H1 (cell line): ENCODE data around the gene RERGL. TPM values are rescaled to one million over a fixed set of nuclear protein-coding genes. Genes with fewer than 3 reads are reported as not detected.

Experiments
- CTCF ChIA-PET: fragments of 300-600 bp; sonication (Branson Sonifier 250); formaldehyde crosslinking; loops from one replicate; lab custom pipeline; 2021; ENCODE audit not compliant: partially characterized antibody; lab: Charles Lee
- POLR2A ChIA-PET: fragments of 300-600 bp; sonication (Branson Sonifier 250); formaldehyde crosslinking; loops from one replicate; lab custom pipeline; 2021; ENCODE audit warnings: inconsistent platforms; ENCODE audit not compliant: partially characterized antibody; lab: Charles Lee
- DNase-seq, 2 experiments: peaks; one replicate each; pipeline versions ENCODE4 v3.0.0 to v3.0.0-alpha.2; 2010 to 2022; ENCODE audit warnings: low spot score in 2 of 2, low read depth in 1 of 2, mixed read lengths in 1 of 2
- FAIRE-seq: peaks from 2 replicates; lab custom pipeline; 2011; peaks lifted over from hg19 to GRCh38; lab: Jason Lieb, UNC
- H2AFZ ChIP-seq: 2 replicates; pipeline ENCODE4 v1.8.1; 2012; ENCODE audit warnings: low read length, inconsistent platforms
- H2AK5ac ChIP-seq: 2 replicates; pipeline ENCODE4 v1.6.1; 2013; ENCODE audit warnings: low read depth, low read length
- H2BK120ac ChIP-seq: replicated peaks from 2 replicates; pipeline ENCODE3; 2013; ENCODE audit warnings: low read depth, low read length, inconsistent platforms
- H2BK12ac ChIP-seq: 2 replicates; pipeline ENCODE4 v1.6.1; 2013; ENCODE audit warnings: low read depth, low read length
- H2BK15ac ChIP-seq: 2 replicates; pipeline ENCODE4 v1.6.1; 2013; ENCODE audit warnings: low read length
- H2BK20ac ChIP-seq: 2 replicates; pipeline ENCODE4 v1.6.1; 2013; ENCODE audit warnings: low read length
- H2BK5ac ChIP-seq: 2 replicates; pipeline ENCODE4 v1.6.1; 2013; ENCODE audit warnings: low read depth, low read length
- H3K14ac ChIP-seq: 2 replicates; pipeline ENCODE4 v1.6.1; 2013; ENCODE audit warnings: inconsistent platforms; ENCODE audit not compliant: insufficient read length
- H3K18ac ChIP-seq: 2 replicates; pipeline ENCODE4 v1.6.1; 2013; ENCODE audit warnings: low read length; ENCODE audit errors: extremely low read depth
- H3K23ac ChIP-seq: 2 replicates; pipeline ENCODE4 v1.6.1; 2013; ENCODE audit warnings: inconsistent platforms; ENCODE audit not compliant: insufficient read length
- H3K23me2 ChIP-seq: 2 replicates; pipeline ENCODE4 v1.6.1; 2013; ENCODE audit warnings: low read depth, low read length
- H3K27ac ChIP-seq: 2 replicates; pipeline ENCODE4 v1.6.1; 2011; ENCODE audit warnings: low read depth, low read length, inconsistent platforms
- H3K27me3 ChIP-seq, 4 experiments: replicated peaks in 1 of 4; 1 replicate in 1 of 4; 2 replicates in 3 of 4; pipeline versions ENCODE4 v1.6.1 to v1.8.1; 2011 to 2013; ENCODE audit warnings: low read length in 3 of 4, mild to moderate bottlenecking in 3 of 4, inconsistent platforms in 2 of 4, mixed read lengths in 2 of 4, moderate library complexity in 1 of 4; ENCODE audit not compliant: control insufficient read depth in 3 of 4, insufficient read depth in 3 of 4; ENCODE audit errors: extremely low read depth in 1 of 4
- H3K36me3 ChIP-seq, 4 experiments: 2 replicates each; pipeline versions ENCODE4 v1.6.1 to v1.8.1; 2011 to 2013; ENCODE audit warnings: mild to moderate bottlenecking in 4 of 4, low read length in 3 of 4, moderate library complexity in 2 of 4, control low read depth in 1 of 4, inconsistent platforms in 1 of 4; ENCODE audit not compliant: insufficient read depth in 4 of 4, control insufficient read depth in 2 of 4
- H3K4ac ChIP-seq: replicated peaks from 2 replicates; pipeline ENCODE3; 2013; ENCODE audit warnings: low read length, low read depth, mixed read lengths, inconsistent platforms; ENCODE audit not compliant: insufficient read length
- H3K4me1 ChIP-seq, 4 experiments: replicated peaks in 1 of 4; 1 replicate in 1 of 4; 2 replicates in 3 of 4; pipeline versions ENCODE4 v1.6.1 to v1.8.1; 2011 to 2013; ENCODE audit warnings: low read length in 3 of 4, inconsistent platforms in 2 of 4, mixed read lengths in 1 of 4; ENCODE audit not compliant: insufficient read depth in 4 of 4, control insufficient read depth in 3 of 4
- H3K4me2 ChIP-seq, 2 experiments: 2 replicates each; pipeline versions ENCODE4 v1.6.1 to v1.8.1; 2011 to 2013; ENCODE audit warnings: low read depth in 2 of 2, low read length in 2 of 2, control low read depth in 1 of 2, inconsistent platforms in 1 of 2, mild to moderate bottlenecking in 1 of 2; ENCODE audit not compliant: insufficient read depth in 1 of 2
- H3K4me3 ChIP-seq, 4 experiments: fragments of 200-600, 300-600 bp in 1 of 4; sonication (generic), shearing (Covaris generic), sonication (Bioruptor Twin) in 1 of 4; 2 replicates each; pipeline versions ENCODE4 v1.5.1 to v1.8.1; 2011 to 2016; ENCODE audit warnings: low read length in 4 of 4, low read depth in 3 of 4, control low read depth in 2 of 4, inconsistent platforms in 2 of 4, mild to moderate bottlenecking in 2 of 4, mixed read lengths in 1 of 4, moderate library complexity in 1 of 4; ENCODE audit not compliant: insufficient read depth in 2 of 4; ENCODE audit errors: extremely low read depth in 1 of 4
- H3K56ac ChIP-seq: replicated peaks from 2 replicates; pipeline ENCODE3; 2013; ENCODE audit warnings: low read depth, mild to moderate bottlenecking, mixed read lengths, low read length, inconsistent platforms; ENCODE audit not compliant: insufficient read length
- H3K79me1 ChIP-seq: 2 replicates; pipeline ENCODE4 v1.6.1; 2013; ENCODE audit warnings: low read depth, low read length, control low read depth
- H3K79me2 ChIP-seq, 2 experiments: 2 replicates each; pipeline versions ENCODE4 v1.6.1 to v1.8.1; 2012 to 2013; ENCODE audit warnings: low read length in 2 of 2, mild to moderate bottlenecking in 2 of 2, inconsistent platforms in 1 of 2; ENCODE audit not compliant: insufficient read depth in 2 of 2, control insufficient read depth in 1 of 2
- H3K9ac ChIP-seq, 4 experiments: replicated peaks in 1 of 4; 1 replicate in 1 of 4; 2 replicates in 3 of 4; pipeline versions ENCODE4 v1.6.1 to v1.8.1; 2011 to 2013; ENCODE audit warnings: low read depth in 3 of 4, low read length in 3 of 4, control low read depth in 2 of 4, mild to moderate bottlenecking in 2 of 4, moderate library complexity in 2 of 4, inconsistent platforms in 1 of 4; ENCODE audit errors: extremely low read depth in 1 of 4
- H3K9me3 ChIP-seq, 2 experiments: 2 replicates each; pipeline versions ENCODE4 v1.6.1 to v1.8.1; 2012 to 2013; ENCODE audit warnings: mild to moderate bottlenecking in 2 of 2, moderate library complexity in 2 of 2, control low read depth in 1 of 2, inconsistent platforms in 1 of 2, low read depth in 1 of 2, low read length in 1 of 2, mixed read lengths in 1 of 2; ENCODE audit not compliant: insufficient read depth in 2 of 2
- H4K20me1 ChIP-seq, 2 experiments: replicated peaks in 1 of 2; 2 replicates each; pipeline versions ENCODE3 to v1.8.1; 2011 to 2013; ENCODE audit warnings: inconsistent platforms in 2 of 2, low read length in 2 of 2, mild to moderate bottlenecking in 1 of 2; ENCODE audit not compliant: insufficient read depth in 2 of 2, control insufficient read depth in 1 of 2
- H4K5ac ChIP-seq: 2 replicates; pipeline ENCODE4 v1.6.1; 2013; ENCODE audit warnings: low read length, low read depth, mixed read lengths, inconsistent platforms; ENCODE audit not compliant: insufficient read length
- H4K8ac ChIP-seq: 2 replicates; pipeline ENCODE4 v1.8.0; 2013; ENCODE audit warnings: mild to moderate bottlenecking, moderate library complexity, low read length, inconsistent platforms; ENCODE audit not compliant: insufficient read depth; ENCODE audit errors: extremely low read depth
- H4K91ac ChIP-seq: replicated peaks from 2 replicates; pipeline ENCODE3; 2013; ENCODE audit warnings: low read length, mixed read lengths, inconsistent platforms; ENCODE audit not compliant: insufficient read length
- CEBPB ChIP-seq: IDR thresholded peaks from 2 replicates; pipeline ENCODE4 v1.6.1; 2012; ENCODE audit warnings: low read depth, low read length
- CHD1 ChIP-seq: IDR thresholded peaks from 2 replicates; pipeline ENCODE4 v1.6.1; 2012; ENCODE audit warnings: low read depth, low read length, improper control_type of control experiment
- CHD2 ChIP-seq: IDR thresholded peaks from 2 replicates; pipeline ENCODE4 v1.6.1; 2012; ENCODE audit warnings: low read length, improper control_type of control experiment
- EGR1 ChIP-seq: IDR thresholded peaks from 2 replicates; pipeline ENCODE4 v1.6.1; 2011; ENCODE audit warnings: low read depth, low read length, borderline replicate concordance
- EP300 ChIP-seq, 2 experiments: IDR thresholded peaks; 1 replicate in 1 of 2; 2 replicates in 1 of 2; pipeline ENCODE4 v1.6.1; 2011 to 2012; ENCODE audit warnings: low read depth in 2 of 2, low read length in 2 of 2, mild to moderate bottlenecking in 2 of 2, borderline replicate concordance in 1 of 2, inconsistent platforms in 1 of 2, moderate library complexity in 1 of 2
- NANOG ChIP-seq: IDR thresholded peaks from 2 replicates; pipeline ENCODE4 v1.6.1; 2011; ENCODE audit warnings: low read length, low read depth, mild to moderate bottlenecking, inconsistent platforms; ENCODE audit not compliant: insufficient read depth, poor library complexity, severe bottlenecking
- POLR2A ChIP-seq, 2 experiments: IDR thresholded peaks; 1 replicate in 1 of 2; 2 replicates in 1 of 2; pipeline ENCODE4 v1.6.1; 2011; ENCODE audit warnings: low read depth in 2 of 2, low read length in 2 of 2, mild to moderate bottlenecking in 2 of 2; ENCODE audit errors: control extremely low read depth in 1 of 2
- SUZ12 ChIP-seq: fragments of 200-600 bp; sonication (generic); IDR thresholded peaks from 2 replicates; pipeline ENCODE4 v1.6.1; 2012; ENCODE audit warnings: mild to moderate bottlenecking, inconsistent platforms, low read length, moderate library complexity, mixed read lengths
- TEAD4 ChIP-seq: IDR thresholded peaks from 2 replicates; pipeline ENCODE4 v1.6.1; 2012; ENCODE audit warnings: low read depth, low read length, inconsistent platforms, mixed read lengths
- YY1 ChIP-seq: IDR thresholded peaks from 2 replicates; pipeline ENCODE4 v1.6.1; 2011; ENCODE audit warnings: low read depth, mild to moderate bottlenecking, low read length
- whole genome bisulfite sequencing, 2 experiments: shearing (Covaris generic) in 1 of 2; methylation state at CpG; one replicate each; pipeline versions ENCODE4 v1.1.6 to v1.1.7; 2013 to 2015; ENCODE audit warnings: low lambda C conversion rate in 2 of 2, mixed read lengths in 2 of 2, inconsistent platforms in 1 of 2, low coverage in 1 of 2, missing lambda C conversion rate in 1 of 2; ENCODE audit not compliant: insufficient replicate concordance in 2 of 2, insufficient coverage in 1 of 2, insufficient read length in 1 of 2; ENCODE audit errors: extremely low coverage in 1 of 2, missing lambda C conversion rate in 1 of 2; 5-methylcytosine and 5-hydroxymethylcytosine counted together
- polyA plus RNA-seq, 7 experiments: library from polyadenylated mRNA; depleted of rRNA in 3 of 7; stranded (reverse) in 5 of 7; unstranded in 2 of 7; fragments of >200 nt in 5 of 7; fragments of 200-250 nt in 2 of 7; gene quantifications; 1 replicate in 5 of 7; 2 replicates in 1 of 7; 4 replicates in 1 of 7; pipeline versions ENCODE4 v1.2.1 to v1.2.3, GENCODE V29; 2011 to 2013; ENCODE audit warnings: missing spikeins in 2 of 7, mixed read lengths in 2 of 7
- total RNA-seq: library from RNA; stranded (reverse); fragmentation: NEBNext Ultra II Directional; extraction: Animal tissue kit (Norgen Biotek cat#: 25700); gene quantifications from 2 replicates; pipeline ENCODE4 v1.2.1, GENCODE V29; 2021
- TF ChIP-seq, protein P1 (sequence below): IDR thresholded peaks from 2 replicates; pipeline ENCODE4 v1.6.1; 2012; ENCODE audit warnings: low read length, inconsistent platforms

RERGL gene
- total and polyA plus RNA-seq, 2 of the 8 experiments (the other 6 are each of a cell fraction or from before 2014, with no cell fraction given) = not detected

- no peak overlapping the region for H3K4ac ChIP-seq
- WGBS, 2 experiments = 86% methylated on average over 14 of the region's 14 CpGs; no CpG with 5 or more reads in 1 of the 2 experiments
- H3K23ac ChIP-seq = no peak overlapping the region
- no peaks in the 10 kb centered on the region for H3K9me3 ChIP-seq
- no peak overlapping the region for H2AK5ac ChIP-seq
- CTCF ChIA-PET = interaction anchor here (1.0 kb wide), 1 partner anchor 9 kb away, joined by 3 read pairs; no protein-coding TSS in a partner anchor
- POLR2A ChIA-PET = no interaction called here
- H3K4me2 ChIP-seq = no peak overlapping the region
- H4K8ac ChIP-seq = no peak overlapping the region
- TF ChIP-seq SUZ12 (no peak), EGR1 (no peak), CEBPB (no peak), EP300 (IDR thresholded peaks at IDR 0.05; ENCODE audit: borderline replicate concordance in 1 of 2, low read depth in 2 of 2, low read length in 2 of 2) (no peak), CHD1 (no peak), CHD2 (no peak), TEAD4 (no peak), POLR2A (IDR thresholded peaks at IDR 0.05; ENCODE audit: control extremely low read depth in 1 of 2, low read depth in 2 of 2, low read length in 2 of 2) (no peak), NANOG (no peak), YY1 (no peak)
- TF ChIP-seq, protein P1, sequence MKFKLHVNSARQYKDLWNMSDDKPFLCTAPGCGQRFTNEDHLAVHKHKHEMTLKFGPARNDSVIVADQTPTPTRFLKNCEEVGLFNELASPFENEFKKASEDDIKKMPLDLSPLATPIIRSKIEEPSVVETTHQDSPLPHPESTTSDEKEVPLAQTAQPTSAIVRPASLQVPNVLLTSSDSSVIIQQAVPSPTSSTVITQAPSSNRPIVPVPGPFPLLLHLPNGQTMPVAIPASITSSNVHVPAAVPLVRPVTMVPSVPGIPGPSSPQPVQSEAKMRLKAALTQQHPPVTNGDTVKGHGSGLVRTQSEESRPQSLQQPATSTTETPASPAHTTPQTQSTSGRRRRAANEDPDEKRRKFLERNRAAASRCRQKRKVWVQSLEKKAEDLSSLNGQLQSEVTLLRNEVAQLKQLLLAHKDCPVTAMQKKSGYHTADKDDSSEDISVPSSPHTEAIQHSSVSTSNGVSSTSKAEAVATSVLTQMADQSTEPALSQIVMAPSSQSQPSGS = no peak
- TF ChIP-seq, all 59 proteins: peak for 0
- Histone ChIP-seq H2BK120ac (no peak overlapping the region), H3K27me3 (no peaks in the 10 kb centered on the region), H3K18ac (no peak overlapping the region), H3K4me1 (peaks cover 0 to 6% (median 2%) of the 10 kb centered on the region in 4 experiments; a peak in 2 of 7 replicates), H3K79me1 (no peaks in the 10 kb centered on the region), H2BK20ac (no peak overlapping the region), H3K79me2 (no peaks in the 10 kb centered on the region), H3K27ac (no peak overlapping the region), H3K4me3 (no peak overlapping the region), H2BK12ac (no peak overlapping the region), H3K36me3 (no peaks in the 10 kb centered on the region), H4K91ac (no peak overlapping the region), H3K9ac (no peak overlapping the region), H3K14ac (no peak overlapping the region), H2BK5ac (no peak overlapping the region), H3K56ac (no peak overlapping the region), H2BK15ac (no peak overlapping the region), H3K23me2 (no peaks in the 10 kb centered on the region), H2AFZ (no peak overlapping the region), H4K20me1 (no peaks in the 10 kb centered on the region), H4K5ac (no peak overlapping the region)
- DNase-seq (no peak), FAIRE-seq (no peak)
Measured at GRCh38 chr12:18072723-18073122, 17.3 kb downstream of the RERGL start.
